ENCODE data around the gene POFUT1. TPM values are rescaled to one million over a fixed set of nuclear protein-coding genes. Genes with fewer than 3 reads are reported as not detected.

POFUT1 gene
- total and polyA plus RNA-seq, 2 experiments from 2014 or later, result 9.3 to 34.0 TPM

DNA sequence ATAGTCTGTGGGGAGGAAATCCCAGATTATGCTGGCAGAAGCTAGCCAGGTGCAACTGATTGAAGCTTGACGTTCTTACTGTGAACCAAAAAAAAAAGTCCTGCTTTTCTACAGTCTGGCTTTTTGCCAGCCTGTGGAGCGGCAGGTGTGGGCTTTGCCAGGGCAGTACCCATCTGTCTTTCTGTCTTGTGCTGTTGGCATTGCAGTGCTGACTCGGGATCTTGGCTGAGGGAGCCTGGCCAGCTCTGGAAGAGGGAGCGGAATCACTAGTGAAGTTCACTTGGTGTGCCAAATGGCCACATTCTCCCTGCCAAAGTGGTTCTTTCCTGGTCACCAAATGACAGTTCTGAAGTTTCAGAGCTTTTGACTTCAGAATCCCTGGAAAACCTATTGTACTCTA is 74.8 kb downstream of the POFUT1 start (continued):
- TF ChIP-seq, protein P1, sequence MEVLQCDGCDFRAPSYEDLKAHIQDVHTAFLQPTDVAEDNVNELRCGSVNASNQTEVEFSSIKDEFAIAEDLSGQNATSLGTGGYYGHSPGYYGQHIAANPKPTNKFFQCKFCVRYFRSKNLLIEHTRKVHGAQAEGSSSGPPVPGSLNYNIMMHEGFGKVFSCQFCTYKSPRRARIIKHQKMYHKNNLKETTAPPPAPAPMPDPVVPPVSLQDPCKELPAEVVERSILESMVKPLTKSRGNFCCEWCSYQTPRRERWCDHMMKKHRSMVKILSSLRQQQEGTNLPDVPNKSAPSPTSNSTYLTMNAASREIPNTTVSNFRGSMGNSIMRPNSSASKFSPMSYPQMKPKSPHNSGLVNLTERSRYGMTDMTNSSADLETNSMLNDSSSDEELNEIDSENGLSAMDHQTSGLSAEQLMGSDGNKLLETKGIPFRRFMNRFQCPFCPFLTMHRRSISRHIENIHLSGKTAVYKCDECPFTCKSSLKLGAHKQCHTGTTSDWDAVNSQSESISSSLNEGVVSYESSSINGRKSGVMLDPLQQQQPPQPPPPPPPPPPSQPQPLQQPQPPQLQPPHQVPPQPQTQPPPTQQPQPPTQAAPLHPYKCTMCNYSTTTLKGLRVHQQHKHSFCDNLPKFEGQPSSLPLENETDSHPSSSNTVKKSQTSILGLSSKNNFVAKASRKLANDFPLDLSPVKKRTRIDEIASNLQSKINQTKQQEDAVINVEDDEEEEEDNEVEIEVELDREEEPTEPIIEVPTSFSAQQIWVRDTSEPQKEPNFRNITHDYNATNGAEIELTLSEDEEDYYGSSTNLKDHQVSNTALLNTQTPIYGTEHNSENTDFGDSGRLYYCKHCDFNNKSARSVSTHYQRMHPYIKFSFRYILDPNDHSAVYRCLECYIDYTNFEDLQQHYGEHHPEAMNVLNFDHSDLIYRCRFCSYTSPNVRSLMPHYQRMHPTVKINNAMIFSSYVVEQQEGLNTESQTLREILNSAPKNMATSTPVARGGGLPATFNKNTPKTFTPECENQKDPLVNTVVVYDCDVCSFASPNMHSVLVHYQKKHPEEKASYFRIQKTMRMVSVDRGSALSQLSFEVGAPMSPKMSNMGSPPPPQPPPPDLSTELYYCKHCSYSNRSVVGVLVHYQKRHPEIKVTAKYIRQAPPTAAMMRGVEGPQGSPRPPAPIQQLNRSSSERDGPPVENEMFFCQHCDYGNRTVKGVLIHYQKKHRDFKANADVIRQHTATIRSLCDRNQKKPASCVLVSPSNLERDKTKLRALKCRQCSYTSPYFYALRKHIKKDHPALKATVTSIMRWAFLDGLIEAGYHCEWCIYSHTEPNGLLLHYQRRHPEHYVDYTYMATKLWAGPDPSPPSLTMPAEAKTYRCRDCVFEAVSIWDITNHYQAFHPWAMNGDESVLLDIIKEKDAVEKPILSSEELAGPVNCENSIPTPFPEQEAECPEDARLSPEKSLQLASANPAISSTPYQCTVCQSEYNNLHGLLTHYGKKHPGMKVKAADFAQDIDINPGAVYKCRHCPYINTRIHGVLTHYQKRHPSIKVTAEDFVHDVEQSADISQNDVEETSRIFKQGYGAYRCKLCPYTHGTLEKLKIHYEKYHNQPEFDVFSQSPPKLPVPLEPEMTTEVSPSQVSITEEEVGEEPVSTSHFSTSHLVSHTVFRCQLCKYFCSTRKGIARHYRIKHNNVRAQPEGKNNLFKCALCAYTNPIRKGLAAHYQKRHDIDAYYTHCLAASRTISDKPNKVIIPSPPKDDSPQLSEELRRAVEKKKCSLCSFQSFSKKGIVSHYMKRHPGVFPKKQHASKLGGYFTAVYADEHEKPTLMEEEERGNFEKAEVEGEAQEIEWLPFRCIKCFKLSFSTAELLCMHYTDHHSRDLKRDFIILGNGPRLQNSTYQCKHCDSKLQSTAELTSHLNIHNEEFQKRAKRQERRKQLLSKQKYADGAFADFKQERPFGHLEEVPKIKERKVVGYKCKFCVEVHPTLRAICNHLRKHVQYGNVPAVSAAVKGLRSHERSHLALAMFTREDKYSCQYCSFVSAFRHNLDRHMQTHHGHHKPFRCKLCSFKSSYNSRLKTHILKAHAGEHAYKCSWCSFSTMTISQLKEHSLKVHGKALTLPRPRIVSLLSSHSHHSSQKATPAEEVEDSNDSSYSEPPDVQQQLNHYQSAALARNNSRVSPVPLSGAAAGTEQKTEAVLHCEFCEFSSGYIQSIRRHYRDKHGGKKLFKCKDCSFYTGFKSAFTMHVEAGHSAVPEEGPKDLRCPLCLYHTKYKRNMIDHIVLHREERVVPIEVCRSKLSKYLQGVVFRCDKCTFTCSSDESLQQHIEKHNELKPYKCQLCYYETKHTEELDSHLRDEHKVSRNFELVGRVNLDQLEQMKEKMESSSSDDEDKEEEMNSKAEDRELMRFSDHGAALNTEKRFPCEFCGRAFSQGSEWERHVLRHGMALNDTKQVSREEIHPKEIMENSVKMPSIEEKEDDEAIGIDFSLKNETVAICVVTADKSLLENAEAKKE (CRISPR knock-in tag; IDR thresholded peaks at IDR 0.05), result no peak
- TF ChIP-seq, protein P2, sequence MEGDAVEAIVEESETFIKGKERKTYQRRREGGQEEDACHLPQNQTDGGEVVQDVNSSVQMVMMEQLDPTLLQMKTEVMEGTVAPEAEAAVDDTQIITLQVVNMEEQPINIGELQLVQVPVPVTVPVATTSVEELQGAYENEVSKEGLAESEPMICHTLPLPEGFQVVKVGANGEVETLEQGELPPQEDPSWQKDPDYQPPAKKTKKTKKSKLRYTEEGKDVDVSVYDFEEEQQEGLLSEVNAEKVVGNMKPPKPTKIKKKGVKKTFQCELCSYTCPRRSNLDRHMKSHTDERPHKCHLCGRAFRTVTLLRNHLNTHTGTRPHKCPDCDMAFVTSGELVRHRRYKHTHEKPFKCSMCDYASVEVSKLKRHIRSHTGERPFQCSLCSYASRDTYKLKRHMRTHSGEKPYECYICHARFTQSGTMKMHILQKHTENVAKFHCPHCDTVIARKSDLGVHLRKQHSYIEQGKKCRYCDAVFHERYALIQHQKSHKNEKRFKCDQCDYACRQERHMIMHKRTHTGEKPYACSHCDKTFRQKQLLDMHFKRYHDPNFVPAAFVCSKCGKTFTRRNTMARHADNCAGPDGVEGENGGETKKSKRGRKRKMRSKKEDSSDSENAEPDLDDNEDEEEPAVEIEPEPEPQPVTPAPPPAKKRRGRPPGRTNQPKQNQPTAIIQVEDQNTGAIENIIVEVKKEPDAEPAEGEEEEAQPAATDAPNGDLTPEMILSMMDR (conservative IDR thresholded peaks at IDR 0.05; ENCODE audit: low read depth in 2 of 2), result no peak
- TF ChIP-seq NANOG (IDR thresholded peaks at IDR 0.05; ENCODE audit: borderline replicate concordance) (no peak), EZH2 (IDR thresholded peaks at IDR 0.05; ENCODE audit: low read depth, unreplicated experiment) (no peak)
- TF ChIP-seq, protein P3, sequence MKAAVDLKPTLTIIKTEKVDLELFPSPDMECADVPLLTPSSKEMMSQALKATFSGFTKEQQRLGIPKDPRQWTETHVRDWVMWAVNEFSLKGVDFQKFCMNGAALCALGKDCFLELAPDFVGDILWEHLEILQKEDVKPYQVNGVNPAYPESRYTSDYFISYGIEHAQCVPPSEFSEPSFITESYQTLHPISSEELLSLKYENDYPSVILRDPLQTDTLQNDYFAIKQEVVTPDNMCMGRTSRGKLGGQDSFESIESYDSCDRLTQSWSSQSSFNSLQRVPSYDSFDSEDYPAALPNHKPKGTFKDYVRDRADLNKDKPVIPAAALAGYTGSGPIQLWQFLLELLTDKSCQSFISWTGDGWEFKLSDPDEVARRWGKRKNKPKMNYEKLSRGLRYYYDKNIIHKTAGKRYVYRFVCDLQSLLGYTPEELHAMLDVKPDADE (IDR thresholded peaks at IDR 0.05), result no peak

DNA sequence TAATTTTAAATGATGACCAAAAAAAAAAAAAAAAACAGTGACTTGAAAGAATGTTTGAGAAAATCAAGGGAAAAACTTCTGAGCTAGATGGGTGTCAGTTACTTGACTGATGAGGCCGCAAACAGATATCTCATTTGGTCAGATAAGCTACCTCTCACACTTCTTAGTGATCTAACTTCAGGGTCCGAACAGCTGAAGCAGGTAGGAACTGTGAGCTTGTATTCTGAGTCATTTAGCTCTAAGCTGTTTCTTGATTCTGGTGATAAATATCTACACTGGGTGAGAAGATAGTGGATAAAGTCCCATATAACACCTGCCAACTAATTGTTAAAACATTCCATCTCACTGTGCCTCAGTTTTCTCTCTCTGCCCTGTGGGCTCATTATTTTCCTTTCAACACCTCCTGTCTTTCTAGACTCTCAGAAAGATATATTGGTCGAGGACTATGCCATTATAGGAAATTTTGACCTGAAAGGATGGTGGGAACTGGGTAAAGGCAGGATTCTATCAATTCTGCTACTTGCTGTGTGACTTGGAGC is 77.5 kb downstream of the POFUT1 start:
- H3K27ac ChIP-seq (ENCODE audit: low read depth), result no peak overlapping the region
- no peaks in the 10 kb centered on the region for H3K4me1 ChIP-seq (ENCODE audit: insufficient read depth)
- Mint-ChIP-seq H3K27ac (peak overlapping the region; percentile 37; the same call in 1 of the 2 replicates), H3K4me3 (no peak overlapping the region), H3K27me3 (ENCODE audit: insufficient read depth, low read depth, poor library complexity) (no peaks in the 10 kb centered on the region), H3K9me3 (no peaks in the 10 kb centered on the region), H3K4me1 (no peaks in the 10 kb centered on the region), H3K36me3 (ENCODE audit: low read depth) (no peaks in the 10 kb centered on the region)
- H3F3A ChIP-seq (replicated peaks; ENCODE audit: low read depth), result no peaks in the 10 kb centered on the region; the same call in 1 of the 2 replicates
- no peaks in the 10 kb centered on the region for H3K27me3 ChIP-seq (ENCODE audit: insufficient read depth)
- H3K36me3 ChIP-seq (ENCODE audit: insufficient read depth), result no peaks in the 10 kb centered on the region
- no peak overlapping the region for H3K4me2 ChIP-seq
- H3K9me2 ChIP-seq (ENCODE audit: insufficient read depth), result no peaks in the 10 kb centered on the region
- ATAC-seq, result no peak
- H2AFZ ChIP-seq, result no peak overlapping the region
- H3K79me2 ChIP-seq (replicated peaks; ENCODE audit: insufficient read depth), result peaks cover 30% of the 10 kb centered on the region
- no peak overlapping the region for H3K4me3 ChIP-seq
- H4K20me1 ChIP-seq (replicated peaks; ENCODE audit: insufficient read depth), result peaks cover 41% of the 10 kb centered on the region
- DNase-seq (ENCODE audit: low spot score), result no peak
- TF ChIP-seq, protein P2 (conservative IDR thresholded peaks at IDR 0.05; ENCODE audit: low read depth in 2 of 2), result no peak
- no peak for TF ChIP-seq NANOG (IDR thresholded peaks at IDR 0.05; ENCODE audit: borderline replicate concordance)
- TF ChIP-seq EZH2phosphoT487 (IDR thresholded peaks at IDR 0.05; ENCODE audit: unreplicated experiment), result no peak
- no peak for TF ChIP-seq CREB1 (CRISPR knock-in tag; IDR thresholded peaks at IDR 0.05; ENCODE audit: low read depth)
- no peak for TF ChIP-seq EZH2 (IDR thresholded peaks at IDR 0.05; ENCODE audit: low read depth, unreplicated experiment)
- no peak for TF ChIP-seq STAT1 (IDR thresholded peaks at IDR 0.05; ENCODE audit: unreplicated experiment)
- TF ChIP-seq POLR2AphosphoS5 (IDR thresholded peaks at IDR 0.05; ENCODE audit: low read depth), result no peak
- TF ChIP-seq ZNF114 (CRISPR knock-in tag; IDR thresholded peaks at IDR 0.05), result no peak

All from GM23338 (cell line).